ENCODE data around the gene MARS1.
A peak's percentile ranks its signal among the peaks of the same experiment; 100 is the strongest.

Gene MARS1

DNA sequence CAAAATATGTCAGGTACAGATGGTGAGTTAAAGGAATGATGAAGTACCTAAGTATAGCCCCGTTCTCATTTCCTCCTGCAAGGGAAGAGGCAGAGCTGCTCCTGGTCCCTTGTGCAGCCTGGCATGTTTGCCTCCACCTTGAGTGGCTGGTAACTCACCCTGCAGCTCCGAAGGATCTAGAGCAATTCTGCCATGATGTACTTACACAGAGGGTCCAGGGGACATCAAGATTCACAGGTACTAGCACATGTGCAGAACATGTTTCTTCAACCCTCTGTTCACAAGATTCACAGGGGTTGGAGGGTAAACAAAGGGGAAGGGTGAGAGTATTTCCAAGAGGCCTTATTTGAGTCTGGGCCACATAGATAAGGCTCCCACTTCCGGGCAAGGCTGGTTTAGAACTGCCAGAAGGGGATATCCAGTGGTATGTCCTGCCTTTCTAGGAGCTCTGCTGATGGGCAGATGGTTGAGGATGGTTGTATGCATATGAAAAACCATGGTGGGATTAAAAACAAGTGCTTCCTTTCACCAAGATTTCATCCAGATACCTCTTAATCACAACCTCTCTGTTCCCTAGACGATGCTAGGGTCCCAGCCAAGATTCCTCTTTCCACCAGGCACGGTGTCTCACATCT lies 51.4 kb downstream of the MARS1 start:
- Mint-ChIP-seq H3K27ac (peak overlapping the region; percentile 72), H3K4me1 (peaks cover 11 to 12% of the 10 kb centered on the region in 2 donors)
- no peak for DNase-seq

DNA sequence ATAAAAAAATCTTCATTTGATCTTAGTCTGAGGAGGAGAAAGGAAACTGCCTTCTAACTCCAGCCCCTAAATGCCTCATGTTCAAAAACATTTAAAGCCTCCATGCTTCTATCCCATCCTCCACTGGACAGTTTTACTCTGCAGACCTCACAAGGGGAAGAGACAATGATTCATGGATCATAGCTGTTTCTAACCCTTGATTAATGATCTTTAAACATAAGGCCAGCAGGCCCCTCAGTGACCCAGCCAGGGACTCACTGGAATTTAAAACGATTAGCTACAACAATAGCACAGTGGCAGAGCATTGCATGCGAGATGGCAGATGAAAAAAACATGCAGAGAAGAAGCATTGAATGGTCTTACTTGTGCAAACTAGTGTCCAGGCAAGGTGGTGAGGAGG lies 53.1 kb downstream of the MARS1 start:
- Mint-ChIP-seq H3K36me3 (peaks cover 18 to 55% of the 10 kb centered on the region in 2 donors), H3K4me1 (peaks cover 20 to 27% of the 10 kb centered on the region in 2 donors)

More for the DNA sequence above, 51.4 kb downstream of the MARS1 start:
- H3K4me3 Mint-ChIP-seq, result no peak overlapping the region
- ATAC-seq (replicated peaks), result no peak
- peaks cover 19 to 57% of the 10 kb centered on the region in 2 donors for H3K36me3 Mint-ChIP-seq
- H3K9me3 Mint-ChIP-seq, result no peaks in the 10 kb centered on the region
- no peaks in the 10 kb centered on the region for H3K27me3 Mint-ChIP-seq

DNA sequence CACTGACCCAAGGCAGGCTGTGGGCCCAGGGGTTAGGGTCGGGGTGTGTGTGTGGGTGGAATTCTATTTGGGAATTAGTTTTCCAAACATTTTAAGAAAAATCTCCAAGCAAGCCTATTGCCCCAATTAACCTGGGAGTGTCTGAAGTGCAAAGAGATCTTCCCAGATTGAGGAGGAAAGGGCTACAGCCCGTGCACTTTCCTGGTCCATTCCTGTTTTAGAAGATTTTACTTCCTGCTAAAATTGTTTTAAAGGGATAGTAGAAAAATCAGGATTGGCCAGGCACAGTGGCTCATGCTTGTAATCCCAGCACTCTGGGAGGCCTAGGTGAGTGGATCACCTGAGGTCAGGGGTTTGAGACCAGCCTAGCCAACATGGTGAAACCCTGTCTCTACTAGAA lies 53.8 kb downstream of the MARS1 start:
- Mint-ChIP-seq H3K27me3 (no peaks in the 10 kb centered on the region), H3K36me3 (peaks cover 20 to 55% of the 10 kb centered on the region in 2 donors), H3K9me3 (no peaks in the 10 kb centered on the region), H3K4me1 (peaks cover 25 to 34% of the 10 kb centered on the region in 2 donors), H3K4me3 (no peak overlapping the region), H3K27ac (no peak overlapping the region)
- no peak for DNase-seq
- no peak for ATAC-seq (replicated peaks)

More for the DNA sequence above, 53.1 kb downstream of the MARS1 start:
- no peak overlapping the region for H3K4me3 Mint-ChIP-seq
- H3K27ac Mint-ChIP-seq, result no peak overlapping the region
- no peak for DNase-seq
- H3K27me3 Mint-ChIP-seq, result no peaks in the 10 kb centered on the region
- H3K9me3 Mint-ChIP-seq, result no peaks in the 10 kb centered on the region
- ATAC-seq (replicated peaks), result no peak

DNA sequence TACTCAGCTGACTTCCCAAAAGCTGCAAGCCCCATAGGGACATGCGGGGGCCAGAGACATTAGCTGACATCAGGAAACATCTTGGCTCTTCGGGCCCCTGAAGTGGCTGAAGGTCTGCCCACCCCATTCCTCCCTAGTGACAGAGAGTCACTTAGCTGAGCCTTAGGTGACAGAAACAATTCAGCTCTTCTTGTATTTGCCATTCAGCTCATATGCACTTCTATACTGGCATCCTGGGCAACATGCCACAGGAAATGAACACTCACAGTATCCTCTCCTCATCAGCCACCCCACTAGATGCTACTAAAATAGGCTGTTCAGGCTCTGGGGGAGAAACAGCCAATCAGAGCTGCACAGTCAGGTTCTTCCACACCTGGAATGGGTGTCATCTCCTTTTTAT lies 55.7 kb downstream of the MARS1 start:
- Mint-ChIP-seq H3K4me1 (peaks cover 24 to 40% of the 10 kb centered on the region in 2 donors), H3K27ac (no peak overlapping the region), H3K27me3 (peaks cover 1 to 2% of the 10 kb centered on the region in 2 donors), H3K36me3 (peaks cover 12 to 39% of the 10 kb centered on the region in 2 donors), H3K4me3 (no peak overlapping the region), H3K9me3 (no peaks in the 10 kb centered on the region)
- DNase-seq, result no peak
- ATAC-seq (replicated peaks), result no peak

DNA sequence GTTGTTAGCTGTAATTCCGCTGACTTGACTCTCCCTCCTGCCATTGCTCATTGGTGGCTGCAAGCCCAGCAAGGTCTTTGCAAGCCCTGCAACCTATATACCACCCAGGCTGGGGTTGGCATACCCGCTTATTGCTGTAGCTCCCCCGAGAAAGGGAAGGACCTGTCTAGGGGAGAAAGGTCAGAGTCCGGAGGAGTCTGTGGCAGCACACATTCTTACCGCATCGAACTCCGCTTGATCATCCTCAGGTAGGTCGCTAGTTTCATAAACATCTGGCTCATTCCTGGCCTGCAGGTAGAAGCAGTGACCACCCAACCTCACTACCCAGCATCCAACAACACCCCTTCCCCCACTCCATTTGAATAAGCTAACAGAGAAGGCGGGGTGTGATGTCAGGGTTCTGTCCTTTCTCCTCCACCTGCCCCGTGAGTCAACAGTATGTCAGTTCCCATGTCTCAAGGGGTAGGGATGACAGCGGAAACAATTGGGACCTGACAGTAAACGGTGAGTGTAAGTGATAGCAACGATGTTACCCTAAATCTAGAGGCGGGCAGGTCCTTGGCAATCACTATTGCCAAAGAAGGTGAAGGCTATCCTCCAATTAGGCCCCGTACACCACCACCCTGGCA lies 58.1 kb downstream of the MARS1 start:
- Mint-ChIP-seq H3K27me3 (peaks cover 19 to 25% of the 10 kb centered on the region in 2 donors), H3K4me1 (peaks cover 36 to 55% of the 10 kb centered on the region in 2 donors), H3K4me3 (peak overlapping the region; percentile 91 to 99), H3K27ac (peak overlapping the region; percentile 97), H3K9me3 (no peaks in the 10 kb centered on the region), H3K36me3 (peaks cover 11 to 20% of the 10 kb centered on the region in 2 donors)
- DNase-seq (no peak), ATAC-seq (replicated peaks) (no peak)

DNA sequence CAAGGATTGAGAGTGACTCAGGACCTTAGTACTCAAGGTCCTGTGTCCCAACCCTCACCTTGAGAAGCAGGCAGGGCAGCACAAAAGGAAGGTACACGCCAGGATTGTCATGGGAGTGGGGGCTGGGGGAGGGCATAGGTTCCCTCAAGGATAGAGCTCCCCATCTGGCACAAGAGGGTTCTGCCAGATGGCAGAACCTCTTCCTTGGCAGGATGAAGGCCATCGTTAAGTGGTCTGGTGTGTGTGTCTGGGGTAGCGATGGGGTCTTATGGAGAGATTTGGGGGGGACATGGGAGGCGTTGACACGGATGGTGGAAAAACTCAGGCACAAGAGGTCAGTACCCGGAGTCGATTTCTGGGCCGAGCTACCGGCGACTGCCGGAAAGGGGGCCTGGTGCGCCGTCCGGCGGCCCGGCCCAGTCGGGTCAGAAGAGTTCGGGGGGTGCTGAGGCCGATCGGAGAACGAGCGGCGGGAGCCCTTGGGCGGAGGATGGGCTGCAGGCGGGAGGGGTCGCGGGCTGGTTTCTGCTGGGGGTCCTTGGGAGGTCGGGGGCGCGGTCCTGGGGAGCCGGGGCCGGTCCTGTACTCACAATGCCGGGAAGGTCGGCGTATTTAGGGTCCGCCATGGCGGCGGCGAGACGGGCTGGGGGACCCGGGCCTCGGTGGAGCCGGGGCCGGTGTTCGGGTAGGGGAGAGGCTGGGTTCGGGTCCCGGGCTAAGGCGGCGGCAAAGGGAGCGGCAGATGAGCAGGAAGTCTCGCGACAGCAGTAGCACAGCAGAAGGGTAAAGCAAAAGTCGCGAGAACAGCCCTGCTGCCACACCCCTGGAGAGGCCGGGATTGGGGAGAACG lies 58.8 kb downstream of the MARS1 start, which contains the start of gene DCTN2:
Gene DCTN2, minus strand, starts transcription at position 755 of the 850 bp plus-strand sequence. Its CDS starts 129 bp downstream, at position 626.
- Mint-ChIP-seq H3K27me3 (peaks cover 20 to 27% of the 10 kb centered on the region in 2 donors), H3K4me3 (peak within 1 kb of the TSS; percentile 91 to 99), H3K36me3 (peaks cover 7 to 17% of the 10 kb centered on the region in 2 donors), H3K27ac (peak within 1 kb of the TSS; percentile 97), H3K9me3 (no peaks in the 10 kb centered on the region), H3K4me1 (peaks cover 36 to 55% of the 10 kb centered on the region in 2 donors)
- ATAC-seq (replicated peaks) (peak; percentile 96 to 97), DNase-seq (peak; percentile 94)

DNA sequence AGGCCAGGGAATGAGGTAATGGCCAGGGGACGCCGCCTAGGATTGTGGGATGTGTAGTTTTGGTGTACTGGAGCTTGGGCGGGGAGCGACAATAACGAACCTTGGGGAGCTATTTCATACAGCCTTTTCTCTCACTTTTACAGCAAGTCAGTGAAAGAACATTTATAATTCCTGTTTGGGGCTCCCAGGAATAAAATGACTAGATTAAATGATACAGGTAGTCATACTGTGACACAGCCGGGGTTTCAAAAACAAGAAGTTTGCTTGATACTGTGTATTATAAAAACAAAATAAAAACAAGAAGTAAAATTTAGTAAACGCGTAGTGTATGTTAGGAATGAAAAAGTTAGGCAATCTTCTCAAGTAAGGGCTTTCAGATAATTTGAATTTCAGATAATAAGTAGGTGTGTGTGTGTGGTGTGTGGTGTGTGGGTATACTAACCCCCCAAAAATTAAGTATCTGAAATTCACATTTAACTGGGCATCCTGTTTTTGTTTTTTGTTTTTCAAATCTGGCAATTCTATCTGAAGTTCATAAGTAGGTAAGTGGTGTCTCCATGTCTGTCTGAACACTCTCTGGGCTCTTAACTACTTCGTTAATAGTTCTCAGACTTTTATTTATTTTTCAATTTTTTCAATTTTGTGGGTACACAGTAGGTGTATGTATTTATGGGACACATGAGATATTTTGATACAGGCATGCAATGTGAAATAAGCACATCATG lies 59.6 kb downstream of the MARS1 start:
- Mint-ChIP-seq H3K4me1 (peaks cover 36 to 55% of the 10 kb centered on the region in 2 donors), H3K36me3 (peaks cover 7 to 17% of the 10 kb centered on the region in 2 donors), H3K27me3 (peaks cover 23 to 27% of the 10 kb centered on the region in 2 donors), H3K27ac (peak overlapping the region; percentile 97), H3K9me3 (no peaks in the 10 kb centered on the region), H3K4me3 (peak overlapping the region; percentile 91 to 99)
- no peak for DNase-seq
- no peak for ATAC-seq (replicated peaks)

DNA sequence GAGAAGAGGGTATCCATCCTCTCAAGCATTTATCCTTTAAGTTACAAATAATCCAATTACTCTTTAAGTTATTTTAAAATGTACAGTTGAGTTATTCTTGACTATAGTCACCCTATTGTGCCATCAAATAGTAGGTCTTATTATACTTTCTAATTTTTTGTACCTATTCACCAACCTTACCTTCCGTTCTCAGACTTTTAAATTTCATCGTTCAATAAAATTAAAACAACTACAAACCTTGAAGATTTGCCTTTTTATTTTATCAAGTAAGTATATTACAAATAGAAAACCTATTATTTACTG lies 60.1 kb downstream of the MARS1 start:
- peaks cover 7 to 17% of the 10 kb centered on the region in 2 donors for H3K36me3 Mint-ChIP-seq
- H3K4me3 Mint-ChIP-seq, result no peak overlapping the region
- H3K4me1 Mint-ChIP-seq, result peaks cover 36 to 55% of the 10 kb centered on the region in 2 donors
- DNase-seq, result no peak
- H3K9me3 Mint-ChIP-seq, result no peaks in the 10 kb centered on the region
- ATAC-seq (replicated peaks), result no peak
- no peak overlapping the region for H3K27ac Mint-ChIP-seq
- H3K27me3 Mint-ChIP-seq, result peaks cover 24 to 27% of the 10 kb centered on the region in 2 donors

DNA sequence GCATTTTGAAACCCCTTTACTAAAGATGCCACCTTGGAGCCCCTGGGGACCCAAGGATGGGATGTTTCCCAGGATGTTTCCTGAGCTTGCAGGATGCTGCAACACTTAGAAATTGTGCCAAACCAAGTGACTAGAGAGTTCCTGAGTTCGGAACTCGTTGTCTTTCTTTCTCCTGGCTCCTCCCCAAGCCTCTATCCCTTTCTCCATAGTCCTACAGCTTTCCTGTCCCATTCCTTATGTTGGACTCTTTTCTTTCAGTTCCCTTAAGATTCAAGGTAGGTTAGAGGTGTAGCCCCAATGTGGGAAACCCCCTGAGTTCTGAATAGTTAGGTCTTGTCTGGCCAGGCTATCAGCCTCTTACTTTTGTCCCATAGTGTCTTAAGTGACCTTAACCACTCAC lies 60.6 kb downstream of the MARS1 start:
- H3K4me3 Mint-ChIP-seq, result peak overlapping the region in 1 of 2 donors; percentile 27
- peaks cover 34 to 55% of the 10 kb centered on the region in 2 donors for H3K4me1 Mint-ChIP-seq
- no peak for DNase-seq
- H3K9me3 Mint-ChIP-seq, result no peaks in the 10 kb centered on the region
- peaks cover 29 to 30% of the 10 kb centered on the region in 2 donors for H3K27me3 Mint-ChIP-seq
- no peak for ATAC-seq (replicated peaks)
- H3K27ac Mint-ChIP-seq, result no peak overlapping the region
- H3K36me3 Mint-ChIP-seq, result peaks cover 7 to 17% of the 10 kb centered on the region in 2 donors

DNA sequence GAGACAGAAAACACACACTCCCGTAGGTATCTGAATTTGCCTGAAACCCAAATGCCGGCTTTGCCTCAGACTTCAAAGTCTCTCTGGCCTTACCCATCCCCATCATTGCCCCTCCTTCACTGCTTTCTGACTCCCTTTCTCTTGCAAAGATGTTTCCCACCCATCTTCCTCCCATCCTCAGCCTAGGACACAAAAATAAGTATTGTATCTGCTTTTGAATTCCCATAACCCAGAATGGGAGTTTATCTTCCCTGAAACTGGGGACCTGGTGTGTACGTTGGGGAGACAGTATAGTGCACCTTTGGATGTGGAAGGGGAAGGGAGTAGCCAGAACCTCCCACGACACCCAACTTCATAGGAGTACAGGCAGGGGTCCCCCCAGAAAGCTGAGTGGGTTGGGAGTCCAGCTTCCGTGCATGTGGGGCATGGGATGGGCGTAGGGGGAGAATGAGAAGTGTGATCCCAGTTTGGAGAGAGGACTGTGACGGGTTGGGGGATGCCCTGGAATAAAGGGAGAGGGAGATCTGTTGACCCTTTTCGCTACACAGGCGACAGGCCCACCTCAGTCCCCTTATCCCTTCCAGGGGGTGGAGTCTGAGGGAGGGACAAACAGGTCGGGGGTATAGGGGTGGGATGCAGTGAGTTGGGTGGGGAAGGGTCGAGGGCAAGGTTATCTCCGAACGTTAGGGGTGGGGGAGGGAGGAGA lies 61.5 kb downstream of the MARS1 start:
- Mint-ChIP-seq H3K9me3 (no peaks in the 10 kb centered on the region), H3K36me3 (peaks cover 7 to 17% of the 10 kb centered on the region in 2 donors), H3K27me3 (peaks cover 35 to 36% of the 10 kb centered on the region in 2 donors), H3K4me3 (peak overlapping the region; percentile 85 to 89), H3K4me1 (peaks cover 32 to 55% of the 10 kb centered on the region in 2 donors), H3K27ac (no peak overlapping the region)
- no peak for DNase-seq
- ATAC-seq (replicated peaks), result no peak

DNA sequence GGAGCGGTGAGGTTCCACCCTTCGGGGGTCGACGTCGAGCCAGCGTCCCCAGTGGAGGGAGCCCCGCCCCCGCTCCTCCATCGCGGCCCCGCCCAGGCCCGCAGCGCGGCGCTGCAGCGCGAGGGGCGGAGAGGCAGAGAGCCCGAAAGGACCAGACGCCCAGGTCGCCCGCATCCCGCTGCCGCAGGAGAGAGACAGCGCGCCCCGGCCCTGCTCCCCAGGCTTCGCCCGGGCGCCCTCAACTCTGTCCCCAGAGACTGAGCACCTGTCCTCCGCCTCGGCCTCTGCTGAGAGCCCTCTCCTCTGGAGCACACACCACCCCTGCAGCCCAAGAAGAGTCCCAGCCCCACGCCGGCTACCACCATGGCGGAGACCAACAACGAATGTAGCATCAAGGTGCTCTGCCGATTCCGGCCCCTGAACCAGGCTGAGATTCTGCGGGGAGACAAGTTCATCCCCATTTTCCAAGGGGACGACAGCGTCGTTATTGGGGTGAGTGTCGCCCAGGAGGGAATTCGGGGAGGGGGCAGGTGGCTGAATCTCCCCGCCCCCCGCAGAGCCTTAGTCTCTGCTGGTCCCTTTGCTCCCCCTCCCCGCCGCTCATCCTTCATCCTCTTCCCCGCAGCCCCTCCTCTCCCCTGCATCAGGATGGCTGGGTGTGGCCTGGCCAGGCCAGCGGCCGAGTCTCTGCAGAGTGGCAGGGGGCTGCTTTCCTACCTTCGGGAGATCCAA lies 62.2 kb downstream of the MARS1 start, which contains the start of gene KIF5A:
Gene KIF5A, plus strand, starts transcription at position 136 of the 732 bp plus-strand sequence. Its CDS starts 228 bp downstream, at position 364.
- Mint-ChIP-seq H3K36me3 (peaks cover 7 to 13% of the 10 kb centered on the region in 2 donors), H3K4me3 (peak within 1 kb of the TSS; percentile 85 to 89), H3K27ac (no peak within 1 kb of the TSS), H3K4me1 (peaks cover 29 to 49% of the 10 kb centered on the region in 2 donors), H3K9me3 (no peaks in the 10 kb centered on the region), H3K27me3 (peaks cover 36 to 38% of the 10 kb centered on the region in 2 donors)
- peak; percentile 36 for DNase-seq
- peak; percentile 35 to 52 for ATAC-seq (replicated peaks)

DNA sequence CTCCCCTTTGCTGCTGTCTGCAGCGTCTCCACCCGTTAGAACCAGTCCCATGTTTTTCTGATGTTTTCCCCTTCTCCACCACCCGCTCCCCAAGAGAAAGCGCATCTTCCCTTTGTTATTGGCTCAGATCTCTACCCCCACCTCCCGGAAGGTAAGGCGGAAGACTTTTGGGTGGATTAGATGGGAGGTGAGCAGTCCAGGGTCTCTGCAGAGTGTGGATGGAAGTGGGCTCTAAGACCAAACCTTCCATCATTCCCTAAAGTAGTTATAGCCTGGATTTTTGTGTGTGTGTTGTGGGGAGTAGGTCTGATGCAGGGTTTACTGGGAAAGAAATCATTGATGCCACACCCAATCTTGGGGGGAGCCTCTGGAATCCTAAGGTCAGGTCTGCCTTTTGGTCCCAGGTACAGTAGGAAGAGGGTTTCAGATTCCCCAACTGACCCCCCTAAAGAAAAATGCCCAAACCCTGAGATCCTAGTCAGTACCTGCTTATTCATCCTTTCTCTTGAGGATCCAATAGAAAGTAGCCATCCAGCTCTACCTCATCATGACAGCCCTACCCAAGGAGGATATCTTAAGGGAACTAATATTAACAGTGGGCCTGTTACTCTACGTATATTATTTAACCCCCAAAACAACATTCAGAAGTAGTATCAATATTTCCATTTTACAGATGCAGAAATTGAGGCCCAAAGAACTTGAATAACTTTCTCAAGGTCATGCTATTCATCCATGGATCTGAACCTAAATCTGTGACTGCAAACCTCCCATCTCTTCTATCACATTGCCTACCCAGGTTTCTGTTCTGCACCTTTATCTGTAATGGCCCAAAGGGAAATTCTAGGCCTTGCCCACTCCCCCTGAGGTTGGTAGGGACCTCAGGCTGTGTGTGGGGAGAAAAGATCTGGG lies 63.0 kb downstream of the MARS1 start:
- peak overlapping the region; percentile 85 to 89 for H3K4me3 Mint-ChIP-seq
- no peaks in the 10 kb centered on the region for H3K9me3 Mint-ChIP-seq
- DNase-seq, result no peak
- ATAC-seq (replicated peaks), result no peak
- H3K27me3 Mint-ChIP-seq, result peaks cover 36 to 38% of the 10 kb centered on the region in 2 donors
- peaks cover 24 to 41% of the 10 kb centered on the region in 2 donors for H3K4me1 Mint-ChIP-seq
- peaks cover 3 to 8% of the 10 kb centered on the region in 2 donors for H3K36me3 Mint-ChIP-seq
- no peak overlapping the region for H3K27ac Mint-ChIP-seq
